Measurements from ENCODE around the gene PCOLCE2.

The PCOLCE2 gene

DNA sequence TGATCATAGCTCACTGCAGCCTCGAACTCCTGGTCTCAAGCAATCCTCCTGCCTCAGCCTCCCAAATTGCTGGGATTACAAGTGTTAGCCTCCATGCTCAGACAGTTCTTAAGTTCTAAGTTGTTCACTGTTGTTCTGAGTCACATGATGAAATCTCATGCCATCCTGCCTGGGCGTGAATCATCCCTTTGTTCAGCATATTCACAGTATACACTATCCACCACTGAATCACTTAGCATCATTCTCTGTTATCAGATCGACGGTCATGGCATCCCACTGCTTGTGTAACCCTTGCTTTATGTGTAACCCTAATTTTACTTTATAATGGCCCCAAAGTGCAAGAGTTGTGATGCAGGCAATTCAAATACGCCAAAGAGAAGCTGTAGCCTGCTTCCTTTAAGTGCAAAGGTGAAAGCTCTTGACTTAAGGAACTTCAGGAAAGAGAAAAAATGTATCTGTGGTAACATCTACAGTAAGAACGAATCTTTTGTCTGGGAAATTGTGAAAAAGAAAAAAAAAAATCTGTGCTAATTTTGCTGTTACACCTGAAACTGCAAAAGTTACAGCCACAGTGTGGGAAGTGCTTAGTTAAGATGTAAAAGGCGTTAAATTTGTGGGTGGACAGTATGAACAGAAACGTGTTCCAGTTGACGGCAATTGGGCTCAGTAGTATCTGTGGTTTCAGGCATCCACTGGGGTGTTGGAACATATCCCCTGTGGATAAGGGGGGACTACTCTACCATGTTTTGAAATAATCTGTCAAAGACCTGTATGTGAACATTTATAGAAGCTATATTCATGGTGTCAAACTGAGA lies 80.6 kb downstream of the PCOLCE2 start:
- DNase-seq: peak; percentile 64

DNA sequence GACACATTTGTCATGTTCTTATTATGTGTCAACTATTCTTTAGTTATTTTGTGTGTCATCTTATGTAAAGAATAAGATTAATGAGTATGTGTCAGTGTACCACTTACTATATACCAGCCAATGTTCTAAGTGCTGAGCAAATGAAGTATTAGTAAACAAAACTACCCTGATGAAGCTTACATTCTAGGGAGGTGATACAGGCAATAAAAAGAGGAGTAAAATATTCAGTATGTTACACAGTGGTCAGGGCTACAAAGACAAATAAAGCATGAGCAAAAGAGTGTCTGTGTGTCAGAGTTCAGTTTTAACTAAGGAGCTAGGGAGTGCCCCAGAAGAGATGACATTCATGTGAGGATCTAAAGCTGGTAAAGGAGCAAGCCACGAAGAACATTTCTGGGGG lies 86.0 kb downstream of the PCOLCE2 start:
- no peak for DNase-seq

DNA sequence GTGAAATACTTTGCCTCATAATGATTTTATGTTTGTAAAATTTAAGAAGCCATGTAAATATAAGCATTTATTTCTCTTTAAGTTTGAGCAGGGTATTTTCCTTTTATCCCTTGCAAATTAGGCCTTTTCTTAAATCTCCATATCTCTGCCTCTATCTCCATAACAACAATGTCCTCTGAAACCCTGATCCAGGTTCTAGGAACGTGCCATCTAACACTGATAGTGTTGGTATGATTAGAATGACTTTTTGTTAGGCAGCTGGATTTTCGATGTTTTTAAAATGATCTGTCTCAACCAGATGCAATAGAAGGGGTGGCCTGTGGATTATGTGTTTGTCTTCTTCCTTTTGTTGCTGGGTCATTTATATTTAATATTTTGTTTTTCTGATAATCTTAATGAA lies 87.1 kb downstream of the PCOLCE2 start:
- DNase-seq: no peak

DNA sequence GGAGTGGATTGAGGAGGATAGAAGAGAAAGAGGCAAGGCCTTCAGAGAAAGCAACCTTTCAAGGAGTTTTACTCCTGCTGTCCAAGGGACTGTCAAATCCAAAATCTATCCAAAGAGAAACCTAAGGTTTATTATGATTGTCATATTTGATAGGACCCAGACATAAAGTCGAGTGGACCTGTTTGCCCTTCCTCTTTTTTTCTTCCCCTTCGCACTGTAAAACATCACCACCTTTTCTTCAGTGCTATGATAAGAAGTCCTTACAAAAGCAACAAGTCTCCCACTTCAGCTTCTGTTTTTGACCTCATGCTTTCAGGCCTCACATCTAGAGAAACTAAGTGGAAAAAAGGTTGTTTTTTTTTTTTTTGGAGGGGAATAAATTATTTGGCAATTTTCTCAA lies 92.1 kb downstream of the PCOLCE2 start:
- DNase-seq: no peak

DNA sequence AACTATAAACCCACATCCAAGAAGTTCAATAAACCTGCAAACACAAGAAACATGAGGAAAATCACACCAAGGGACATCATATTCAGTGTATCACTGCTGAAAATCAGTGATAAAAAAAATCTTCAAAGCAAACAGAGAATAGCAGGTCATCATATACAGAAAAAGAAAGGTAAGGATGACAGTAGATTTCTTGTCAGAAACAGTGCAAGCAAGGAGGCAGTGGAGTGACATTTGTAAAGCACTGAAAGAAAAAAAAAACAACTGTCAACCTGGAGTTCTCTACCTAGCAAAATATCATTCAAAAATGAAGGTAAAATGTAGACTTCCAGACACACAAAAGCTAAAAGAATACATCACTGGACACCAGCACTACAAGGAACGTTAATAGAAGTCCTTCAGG lies 93.6 kb downstream of the PCOLCE2 start:
- no peak for DNase-seq

DNA sequence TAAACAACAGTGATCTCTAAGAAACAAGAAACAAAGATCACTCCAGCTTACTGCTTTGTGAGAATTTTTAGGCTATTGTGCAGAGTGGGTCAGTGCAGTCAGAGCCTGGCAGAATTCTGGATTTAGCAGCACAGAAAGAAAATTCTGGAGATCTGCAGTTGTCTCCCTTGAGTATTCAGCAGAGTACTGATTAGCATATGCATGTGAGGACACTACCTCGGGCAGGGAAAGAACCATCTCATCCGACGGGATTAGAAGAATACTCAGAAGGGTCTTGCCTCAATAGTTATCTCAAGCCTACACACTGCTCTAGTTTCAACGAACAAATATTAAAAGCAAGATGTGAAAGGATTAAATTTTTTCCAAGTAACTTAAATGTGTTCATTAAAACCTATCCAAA lies 94.4 kb downstream of the PCOLCE2 start:
- no peak for DNase-seq

DNA sequence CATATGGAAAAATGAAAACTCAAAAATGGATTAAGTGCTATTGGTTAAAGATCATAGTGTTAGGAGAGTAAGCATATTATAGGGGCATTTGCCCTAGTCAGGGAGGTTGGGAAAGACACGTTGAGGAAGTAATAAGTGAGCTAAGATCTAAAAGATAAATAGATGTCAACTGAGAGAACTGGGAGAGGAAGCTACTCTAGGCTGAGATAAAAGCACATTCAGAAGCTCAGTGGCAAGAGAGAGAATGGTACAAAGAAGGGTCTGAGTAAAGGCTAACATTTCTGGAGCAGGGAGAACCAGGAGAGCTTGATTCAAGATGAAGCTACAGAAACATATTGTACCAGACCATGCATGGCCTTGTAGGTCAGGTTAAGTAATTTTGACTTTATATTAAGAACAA lies 101.2 kb downstream of the PCOLCE2 start:
- DNase-seq: no peak

DNA sequence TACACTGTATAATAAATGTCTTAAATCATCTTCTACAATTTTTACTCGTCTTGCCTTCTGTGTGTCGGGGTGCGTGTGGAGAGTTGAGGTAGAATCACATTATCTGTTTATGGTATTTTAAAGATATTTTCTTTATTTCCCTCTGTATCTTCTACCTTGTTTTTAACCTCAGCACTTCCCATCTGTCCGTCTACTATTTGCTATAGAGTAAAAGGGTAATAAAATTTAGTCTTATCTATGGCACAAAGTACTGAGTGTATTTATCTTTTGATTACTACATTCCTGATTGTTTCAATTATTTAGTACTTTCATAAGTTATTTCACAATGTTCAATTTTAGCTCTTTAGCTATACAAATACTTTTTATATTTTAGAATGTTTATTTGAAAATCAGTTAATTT lies 102.9 kb downstream of the PCOLCE2 start:
- no peak for DNase-seq

DNA sequence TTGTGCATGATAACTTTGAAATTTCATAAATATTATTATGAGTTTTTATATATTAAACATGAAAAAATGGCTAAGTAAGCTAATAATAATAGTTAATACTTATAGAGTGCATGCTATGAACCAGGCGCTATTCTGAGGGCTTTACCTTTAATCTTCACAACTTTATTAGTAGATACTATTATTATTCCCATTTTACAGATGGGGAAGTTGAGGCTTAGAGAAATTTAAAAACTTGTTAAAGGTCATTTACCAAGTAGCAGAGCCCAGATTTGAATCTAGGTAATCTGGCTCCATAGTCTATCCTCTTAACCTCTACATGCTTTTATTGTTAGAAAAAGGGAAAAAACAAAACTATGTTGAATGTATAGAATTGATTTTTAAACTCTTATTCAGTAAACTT lies 104.7 kb downstream of the PCOLCE2 start:
- DNase-seq: no peak

DNA sequence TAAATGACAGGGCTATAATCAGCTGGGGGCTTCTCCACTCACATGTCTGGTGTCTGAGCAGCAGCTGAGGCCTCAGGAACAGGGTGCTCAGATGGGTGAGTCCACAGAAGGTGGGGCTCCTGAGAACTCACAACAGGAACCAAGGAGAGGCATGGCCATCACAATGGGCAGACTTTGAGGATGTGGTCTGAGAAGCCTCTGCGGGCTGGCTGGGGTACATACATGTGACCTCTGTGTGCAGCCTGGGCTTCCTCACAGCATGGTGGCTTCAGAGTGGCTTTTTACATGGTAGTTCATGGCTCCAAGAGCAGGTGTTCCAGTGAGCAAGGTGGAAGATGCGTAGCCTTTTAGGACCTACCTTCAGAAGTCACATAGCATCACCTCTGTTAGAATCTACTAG lies 106.3 kb downstream of the PCOLCE2 start:
- no peak for DNase-seq

DNA sequence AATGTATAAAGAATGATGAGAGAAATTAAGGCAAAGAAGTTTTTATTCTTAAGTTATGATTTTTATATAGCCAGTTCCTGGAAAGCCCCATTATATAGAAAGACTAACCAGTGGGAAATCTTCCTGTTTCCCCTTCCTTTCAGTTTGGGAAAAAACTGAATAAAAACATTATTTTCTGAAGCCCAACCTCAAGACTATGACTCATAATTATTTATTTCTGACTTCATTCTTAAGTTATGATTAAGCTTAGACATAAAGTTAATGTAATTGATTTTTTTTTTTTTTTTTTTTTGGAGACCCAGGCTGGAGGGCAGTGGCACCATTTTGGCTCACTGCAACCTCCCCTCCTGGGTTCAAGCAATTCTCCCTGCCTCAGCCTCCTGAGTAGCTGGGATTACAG lies 109.3 kb downstream of the PCOLCE2 start:
- DNase-seq: peak; percentile 4

DNA sequence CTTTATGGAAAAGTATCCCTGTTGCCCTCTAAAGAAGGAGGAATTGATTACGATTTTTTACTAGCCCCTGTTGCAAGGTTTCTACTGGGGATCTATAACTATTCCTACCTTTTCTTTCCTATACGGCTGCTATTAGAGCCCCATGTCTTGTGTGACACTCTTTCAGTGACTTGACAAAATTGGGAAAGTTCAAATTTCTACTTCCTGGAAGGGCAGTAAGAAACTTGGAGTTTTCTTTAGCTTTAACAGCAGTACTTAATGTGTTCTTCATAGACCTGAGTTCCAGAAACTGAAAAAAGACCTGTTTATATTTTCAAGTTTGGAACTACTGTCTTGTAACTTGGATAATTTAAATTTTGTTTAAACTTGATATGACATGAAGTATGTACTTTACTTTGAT lies 110.3 kb downstream of the PCOLCE2 start:
- no peak for DNase-seq

DNA sequence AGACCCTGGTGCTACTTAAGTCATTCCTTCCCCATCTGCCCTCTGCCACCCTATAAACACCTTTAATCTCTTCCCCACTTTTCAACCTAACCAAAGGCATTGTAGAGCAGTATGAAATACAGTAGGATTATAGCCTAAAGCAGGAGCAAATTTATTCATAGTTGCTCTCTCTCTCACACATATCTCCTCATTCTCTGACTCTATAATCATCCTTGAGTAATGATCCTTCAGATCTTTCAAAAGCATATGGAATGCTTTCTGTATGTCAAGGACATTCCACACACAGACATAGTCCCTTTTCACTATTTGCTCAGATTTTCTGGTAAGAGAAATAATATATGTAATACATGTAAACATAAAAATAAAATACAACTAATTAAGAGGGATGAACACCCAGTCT lies 111.0 kb downstream of the PCOLCE2 start:
- no peak for DNase-seq

DNA sequence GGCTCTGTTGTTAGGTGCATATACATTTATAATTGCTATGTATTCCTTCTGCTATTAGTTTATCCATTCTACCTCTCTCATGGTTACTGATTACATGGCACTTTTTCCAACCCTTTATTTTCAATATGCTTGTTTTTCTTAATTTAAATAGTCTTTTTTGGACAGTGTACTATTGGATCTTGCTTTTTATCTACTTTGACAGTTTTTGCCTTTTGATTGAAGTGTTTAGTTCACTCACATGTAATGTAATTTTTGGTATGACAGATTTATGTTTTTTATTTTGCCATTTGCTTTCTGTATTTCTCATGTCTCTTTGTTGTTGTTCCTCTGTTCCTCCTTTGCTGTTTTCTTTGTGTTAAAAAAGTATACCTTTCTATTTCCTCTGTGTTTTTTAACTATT lies 120.5 kb downstream of the PCOLCE2 start:
- no peak for DNase-seq

All from fibroblast of skin of right quadriceps (primary cell).